Mononuclear cell (primary cell): ENCODE results near the gene ANKMY2. TPM values are rescaled to one million over a fixed set of nuclear protein-coding genes. Genes with fewer than 3 reads are reported as not detected.
"Not testable (repeated sequence)": the region's sequence is repeated elsewhere in the genome, so short reads cannot be mapped to it uniquely, and the experiment has no call there.

Source experiments
- H3K27me3 ChIP-seq: 2 replicates; pipeline ENCODE4 v1.6.0; 2011; ENCODE audit warnings: low read length, control low read depth; ENCODE audit not compliant: insufficient read depth
- H3K4me1 ChIP-seq: 2 replicates; pipeline ENCODE4 v1.5.1; 2011; ENCODE audit warnings: mild to moderate bottlenecking, low read length, control low read depth; ENCODE audit not compliant: insufficient read depth
- H3K4me3 ChIP-seq: 2 replicates; pipeline ENCODE4 v1.5.1; 2011; ENCODE audit warnings: mild to moderate bottlenecking, low read length, moderate library complexity
- H3K9me3 ChIP-seq: 2 replicates; pipeline ENCODE4 v1.5.1; 2011; ENCODE audit warnings: low read depth, mild to moderate bottlenecking, control low read depth, low read length
- total RNA-seq: library from RNA; depleted of rRNA; stranded (reverse); fragments of >200 nt; gene quantifications from one replicate; pipeline ENCODE4 v1.2.3, GENCODE V29; 2012

Gene ANKMY2
- total RNA-seq, 1 donor = 6.7 TPM

DNA sequence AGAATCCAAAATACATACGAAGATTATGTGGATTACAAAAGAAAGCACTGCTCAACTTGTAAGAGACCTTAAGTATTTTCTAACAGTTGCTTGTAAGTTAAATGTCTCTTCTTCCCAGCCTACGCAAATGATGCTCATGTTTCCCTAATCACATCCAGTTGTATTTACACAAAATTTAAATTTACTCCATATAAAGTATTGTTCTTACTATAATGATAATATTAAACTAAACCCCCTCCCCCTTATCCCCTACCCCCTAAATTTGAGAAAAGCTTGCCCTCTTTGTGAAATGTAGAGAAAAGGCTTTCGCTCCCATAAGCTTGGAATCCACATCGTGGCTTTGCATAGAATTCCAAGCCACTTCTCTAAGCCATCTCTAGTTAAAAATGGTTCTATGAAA lies 29.4 kb downstream of the ANKMY2 start:
- no peaks in the 10 kb centered on the region for H3K27me3 ChIP-seq
- H3K4me3 ChIP-seq = no peak overlapping the region
- H3K9me3 ChIP-seq = no peaks in the 10 kb centered on the region
- H3K4me1 ChIP-seq = no peaks in the 10 kb centered on the region

DNA sequence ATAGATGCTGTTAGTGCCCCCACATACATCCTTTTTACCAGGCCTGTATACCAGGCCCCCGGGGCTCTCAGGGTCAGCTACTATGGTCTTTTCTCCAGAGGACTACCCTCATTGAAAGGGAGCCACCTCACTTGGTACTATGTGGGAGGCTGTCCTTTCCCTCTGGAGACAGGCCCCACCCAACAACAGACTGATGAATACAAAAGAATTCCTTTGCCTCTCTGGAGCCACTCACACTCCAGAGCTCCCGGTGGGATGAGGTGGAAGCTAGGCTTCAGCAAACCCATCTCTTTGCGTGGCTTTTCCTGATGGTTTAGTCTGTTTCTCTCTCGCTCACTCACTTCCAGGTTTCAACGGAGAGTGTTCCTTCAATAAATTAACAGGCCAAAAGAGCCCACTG lies 30.3 kb downstream of the ANKMY2 start:
- Histone ChIP-seq H3K4me1 (no peaks in the 10 kb centered on the region), H3K4me3 (no peak overlapping the region), H3K9me3 (no peaks in the 10 kb centered on the region)

GRCh38 chr7:16611711-16612110 lies 33.8 kb downstream of the ANKMY2 start:
- H3K4me3 ChIP-seq = no peak overlapping the region
- no peaks in the 10 kb centered on the region for H3K27me3 ChIP-seq
- H3K9me3 ChIP-seq = no peaks in the 10 kb centered on the region
- H3K4me1 ChIP-seq = peaks cover 6% of the 10 kb centered on the region

More for the DNA sequence above, 30.3 kb downstream of the ANKMY2 start:
- H3K27me3 ChIP-seq = no peaks in the 10 kb centered on the region

GRCh38 chr7:16609842-16610450 lies 35.6 kb downstream of the ANKMY2 start:
- peaks cover 6% of the 10 kb centered on the region for H3K4me1 ChIP-seq
- no peaks in the 10 kb centered on the region for H3K9me3 ChIP-seq
- no peaks in the 10 kb centered on the region for H3K27me3 ChIP-seq
- no peak overlapping the region for H3K4me3 ChIP-seq

DNA sequence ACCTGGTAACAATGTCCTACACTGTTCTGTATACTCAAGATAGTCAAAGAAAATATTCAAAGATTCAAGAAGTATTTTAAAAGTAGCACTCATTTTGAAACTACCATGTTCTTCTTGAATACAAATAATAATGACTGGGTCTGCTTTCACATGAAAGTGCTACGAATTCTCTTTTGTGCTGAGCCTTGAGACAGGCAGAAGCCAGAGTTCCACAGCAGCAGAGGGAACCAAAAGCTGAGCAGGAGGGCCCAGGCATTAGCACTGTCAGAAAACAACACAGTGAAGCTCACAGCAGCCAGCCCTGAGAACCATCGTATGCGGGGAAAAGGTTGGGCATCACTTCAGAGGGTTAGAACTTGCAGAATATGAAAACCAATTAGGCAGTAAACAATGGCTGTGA lies 38.9 kb downstream of the ANKMY2 start:
- H3K27me3 ChIP-seq = no peaks in the 10 kb centered on the region
- no peaks in the 10 kb centered on the region for H3K9me3 ChIP-seq
- H3K4me3 ChIP-seq = no peak overlapping the region
- peaks cover 6% of the 10 kb centered on the region for H3K4me1 ChIP-seq

- Histone ChIP-seq H3K27me3 (no peaks in the 10 kb centered on the region), H3K4me3 (no peak overlapping the region)
Measured at GRCh38 chr7:16604054-16604453, 41.5 kb downstream of the ANKMY2 start.

DNA sequence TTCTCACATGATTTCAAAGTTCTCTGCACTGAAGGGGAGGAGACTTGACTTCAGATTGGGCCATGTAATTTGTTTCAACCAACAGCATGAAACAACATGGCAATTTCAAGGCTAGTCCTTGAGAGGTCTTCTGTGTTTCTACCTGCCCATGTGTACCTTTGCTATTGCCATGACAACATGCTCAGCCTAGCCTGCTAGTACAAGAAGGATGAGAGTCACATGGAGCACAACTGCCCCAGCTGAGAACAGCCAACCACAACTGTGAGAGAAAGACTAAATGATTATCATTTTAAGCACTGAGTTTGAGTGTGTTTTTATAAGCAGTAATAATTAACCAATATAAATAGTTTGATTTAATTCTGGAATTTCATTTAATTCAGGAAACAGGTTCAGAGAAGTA lies 41.9 kb downstream of the ANKMY2 start:
- Histone ChIP-seq H3K4me3 (no peak overlapping the region), H3K9me3 (no peaks in the 10 kb centered on the region), H3K27me3 (no peaks in the 10 kb centered on the region), H3K4me1 (no peaks in the 10 kb centered on the region)

More at GRCh38 chr7:16604054-16604453, 41.5 kb downstream of the ANKMY2 start:
- Histone ChIP-seq H3K4me1 (no peaks in the 10 kb centered on the region), H3K9me3 (no peaks in the 10 kb centered on the region)

DNA sequence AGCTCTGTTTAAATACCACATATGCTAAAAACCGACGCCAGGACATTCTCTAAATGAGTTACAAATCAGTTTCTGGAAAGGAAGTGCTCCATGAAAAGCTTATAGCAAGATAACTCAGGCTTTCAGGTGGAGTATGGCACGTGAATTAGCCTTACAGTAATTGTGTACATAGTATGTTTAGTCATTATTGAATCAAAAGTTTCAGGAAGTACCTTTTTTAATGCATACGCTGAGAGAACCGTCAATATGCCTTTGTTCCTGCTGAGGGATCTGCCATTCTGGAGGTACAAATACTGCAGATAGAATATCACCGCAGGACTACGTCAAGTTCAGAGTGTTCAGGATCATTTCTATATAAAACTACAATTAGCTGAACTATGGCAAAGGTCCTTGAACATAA lies 45.7 kb downstream of the ANKMY2 start:
- Histone ChIP-seq H3K4me3 (no peak overlapping the region), H3K4me1 (no peaks in the 10 kb centered on the region), H3K9me3 (no peaks in the 10 kb centered on the region), H3K27me3 (no peaks in the 10 kb centered on the region)

- no peaks in the 10 kb centered on the region for H3K9me3 ChIP-seq
- no peak overlapping the region for H3K4me3 ChIP-seq
- H3K27me3 ChIP-seq = no peaks in the 10 kb centered on the region
Measured at GRCh38 chr7:16598015-16598414, 47.5 kb downstream of the ANKMY2 start.

GRCh38 chr7:16595596-16595995 lies 50.0 kb downstream of the ANKMY2 start:
- H3K4me3 ChIP-seq, H3K27me3 ChIP-seq, H3K4me1 ChIP-seq, H3K9me3 ChIP-seq: not testable (repeated sequence)

More at GRCh38 chr7:16598015-16598414, 47.5 kb downstream of the ANKMY2 start:
- H3K4me1 ChIP-seq = no peaks in the 10 kb centered on the region

- H3K27me3 ChIP-seq = no peaks in the 10 kb centered on the region
- H3K4me3 ChIP-seq = no peak overlapping the region
Measured at GRCh38 chr7:16594676-16595075, 50.9 kb downstream of the ANKMY2 start.

GRCh38 chr7:16594061-16594460 lies 51.5 kb downstream of the ANKMY2 start:
- Histone ChIP-seq H3K4me3 (no peak overlapping the region), H3K27me3 (no peaks in the 10 kb centered on the region), H3K4me1 (no peaks in the 10 kb centered on the region)

More at GRCh38 chr7:16594676-16595075, 50.9 kb downstream of the ANKMY2 start:
- H3K4me1 ChIP-seq = no peaks in the 10 kb centered on the region
- no peaks in the 10 kb centered on the region for H3K9me3 ChIP-seq

DNA sequence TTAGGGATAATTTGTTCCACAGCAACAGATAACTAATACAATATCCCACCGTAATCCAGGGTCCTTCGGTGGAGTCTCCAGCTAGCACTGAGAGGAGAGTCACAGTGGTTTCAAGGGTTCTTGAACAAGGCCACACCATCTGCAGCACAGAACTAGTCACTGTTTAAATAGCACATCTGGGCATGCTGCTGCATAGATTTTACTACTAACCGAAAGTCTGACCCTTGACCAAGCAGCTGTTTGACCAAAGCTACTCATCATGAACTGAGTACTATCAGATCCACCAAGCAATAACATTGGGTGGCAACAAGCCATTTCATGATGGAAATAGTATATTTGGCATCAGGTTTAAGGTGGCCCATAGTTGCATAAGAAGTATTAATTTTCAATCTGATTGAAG lies 53.2 kb downstream of the ANKMY2 start:
- H3K27me3 ChIP-seq = no peaks in the 10 kb centered on the region
- H3K4me3 ChIP-seq = no peak overlapping the region
- H3K9me3 ChIP-seq = no peaks in the 10 kb centered on the region
- no peaks in the 10 kb centered on the region for H3K4me1 ChIP-seq

More at GRCh38 chr7:16594061-16594460, 51.5 kb downstream of the ANKMY2 start:
- no peaks in the 10 kb centered on the region for H3K9me3 ChIP-seq

DNA sequence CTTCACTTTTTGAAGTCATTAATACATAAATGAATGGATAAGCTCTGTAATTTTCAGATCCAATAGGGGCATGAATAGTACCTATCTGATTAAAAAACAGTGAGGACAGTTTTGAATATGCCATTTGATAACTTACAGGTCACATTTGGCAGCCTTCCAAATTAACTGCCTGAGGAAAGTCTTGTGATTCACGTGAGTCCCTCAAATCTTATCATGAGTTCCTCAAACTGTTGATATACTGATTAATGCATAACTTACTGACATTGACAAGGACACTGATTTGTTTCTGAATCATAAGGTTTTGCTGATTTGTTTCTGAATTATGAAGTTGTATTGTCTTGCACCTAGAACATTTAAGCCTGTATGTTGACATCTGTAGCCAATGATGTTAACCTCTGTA lies 55.1 kb downstream of the ANKMY2 start:
- no peaks in the 10 kb centered on the region for H3K4me1 ChIP-seq
- no peaks in the 10 kb centered on the region for H3K27me3 ChIP-seq
- no peaks in the 10 kb centered on the region for H3K9me3 ChIP-seq
- no peak overlapping the region for H3K4me3 ChIP-seq

- H3K4me3 ChIP-seq = no peak overlapping the region
- H3K9me3 ChIP-seq = no peaks in the 10 kb centered on the region
- H3K4me1 ChIP-seq = no peaks in the 10 kb centered on the region
- H3K27me3 ChIP-seq = no peaks in the 10 kb centered on the region
Measured at GRCh38 chr7:16589881-16590280, 55.7 kb downstream of the ANKMY2 start.

GRCh38 chr7:16587790-16588189 lies 57.8 kb downstream of the ANKMY2 start:
- H3K27me3 ChIP-seq = no peaks in the 10 kb centered on the region
- no peak overlapping the region for H3K4me3 ChIP-seq
- no peaks in the 10 kb centered on the region for H3K4me1 ChIP-seq
- H3K9me3 ChIP-seq = no peaks in the 10 kb centered on the region
